ENCODE results near the gene EVX1. TPM values are rescaled to one million over a fixed set of nuclear protein-coding genes. Genes with fewer than 3 reads are reported as not detected.

The EVX1 gene
- total RNA-seq, 1 donor from 2014 or later = not detected

GRCh38 chr7:27229448-27229847 is 13.2 kb upstream of the EVX1 start:
- no peak for DNase-seq (ENCODE audit: low read depth in 2 of 2)

- peak in 1 of 2 donors; percentile 41 for DNase-seq (ENCODE audit: low read depth in 2 of 2)
Measured at GRCh38 chr7:27235387-27236311, 7.0 kb upstream of the EVX1 start.

- no peak for DNase-seq (ENCODE audit: low read depth in 2 of 2)
Measured at GRCh38 chr7:27237735-27238334, 4.8 kb upstream of the EVX1 start.

- no peak for DNase-seq (ENCODE audit: low read depth in 2 of 2)
Measured at GRCh38 chr7:27238979-27239386, 3.6 kb upstream of the EVX1 start.

DNA sequence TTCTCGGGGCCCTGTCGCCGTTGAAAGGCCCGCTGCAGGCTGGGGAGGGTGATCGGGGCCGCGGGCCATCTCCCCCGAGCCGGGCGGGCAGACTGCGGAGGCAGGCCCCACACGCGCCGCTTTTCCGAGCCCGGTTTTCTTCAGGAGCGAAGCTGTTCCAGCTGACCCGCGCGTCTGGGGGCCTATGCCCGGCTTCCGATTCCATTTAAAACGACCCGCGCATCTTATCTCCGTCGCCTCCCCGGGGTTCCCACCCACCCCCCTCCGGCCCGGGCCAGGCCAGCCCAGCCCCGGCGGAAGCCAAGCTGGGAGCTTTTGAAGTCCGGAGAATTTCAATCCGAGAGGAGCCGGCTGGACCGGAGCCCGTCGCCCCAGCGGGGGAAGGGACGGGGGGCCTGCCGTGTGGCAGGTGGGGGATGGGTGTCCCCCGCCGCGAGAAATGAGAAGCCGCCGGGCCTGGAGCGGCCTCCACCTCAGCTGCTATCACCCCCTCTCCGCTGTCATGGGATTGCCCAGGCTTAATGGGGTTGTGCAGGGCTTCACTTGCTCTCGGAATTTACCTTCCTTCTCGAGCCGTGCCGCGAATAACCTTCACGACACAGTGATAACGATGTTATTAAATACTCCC is 3.1 kb upstream of the EVX1 start:
- no peak for DNase-seq (ENCODE audit: low read depth in 2 of 2)

DNA sequence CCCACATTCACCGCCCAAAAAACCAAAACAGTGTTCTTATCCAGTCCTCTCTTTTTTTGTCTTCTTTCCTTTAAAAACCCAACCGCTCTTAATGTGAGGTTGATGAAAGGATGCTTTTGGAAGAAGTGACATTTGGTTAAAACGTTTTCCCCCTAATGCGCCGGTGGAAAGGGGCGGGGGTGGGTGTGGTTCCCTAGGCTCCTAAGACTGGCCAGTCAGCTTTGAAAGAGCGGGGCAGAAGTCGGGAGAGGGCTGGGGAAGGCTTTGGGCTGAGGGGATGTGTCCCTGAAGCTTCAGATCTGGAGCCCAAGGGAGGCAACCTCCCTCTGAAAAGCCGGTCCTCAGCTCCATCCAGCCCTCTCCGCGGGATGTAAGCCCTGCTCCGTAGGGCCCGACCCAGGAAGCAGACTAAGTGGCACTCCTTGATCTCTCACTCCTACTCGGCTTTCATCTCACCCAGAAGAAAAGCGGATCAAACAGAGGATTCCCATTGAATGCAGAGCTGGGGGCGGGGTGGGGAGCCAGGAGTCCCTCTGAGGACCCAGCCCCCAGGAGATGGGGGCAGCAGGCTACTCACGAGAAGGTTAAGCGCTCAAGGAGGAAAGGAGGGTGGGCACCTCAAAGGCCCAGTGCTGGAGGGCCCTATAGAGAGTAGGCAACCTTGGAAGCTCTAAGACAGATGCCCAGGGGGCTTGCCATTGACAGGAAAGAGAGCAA is 2.4 kb upstream of the EVX1 start:
- no peak for DNase-seq (ENCODE audit: low read depth in 2 of 2)

GRCh38 chr7:27241189-27242056 is 1.2 kb upstream of the EVX1 start:
- DNase-seq (ENCODE audit: low read depth in 2 of 2) = no peak

DNA sequence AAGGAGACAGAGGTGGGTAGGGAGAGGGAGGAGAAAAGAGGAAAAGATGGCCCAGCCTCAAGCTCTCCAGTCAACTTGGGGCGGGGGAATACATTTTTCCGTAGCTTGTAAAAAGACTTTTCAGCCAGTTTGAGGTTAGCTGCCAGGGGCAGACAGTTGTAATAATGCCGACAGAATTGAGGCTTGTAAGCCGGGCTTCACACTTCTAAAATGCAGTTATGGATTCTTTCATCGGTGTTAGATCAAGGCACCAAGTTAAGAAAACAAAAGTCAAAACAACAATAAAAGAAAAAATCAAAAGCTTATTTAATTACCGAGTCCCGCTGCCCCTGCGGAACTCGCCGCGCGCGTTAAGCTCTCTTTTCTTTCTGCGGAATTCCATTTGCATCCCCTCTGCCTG is 448 bp upstream of the EVX1 start:
- no peak for DNase-seq (ENCODE audit: low read depth in 2 of 2)

GRCh38 chr7:27243340-27244163 is 950 bp downstream of the EVX1 start:
- DNase-seq (ENCODE audit: low read depth in 2 of 2) = no peak

DNA sequence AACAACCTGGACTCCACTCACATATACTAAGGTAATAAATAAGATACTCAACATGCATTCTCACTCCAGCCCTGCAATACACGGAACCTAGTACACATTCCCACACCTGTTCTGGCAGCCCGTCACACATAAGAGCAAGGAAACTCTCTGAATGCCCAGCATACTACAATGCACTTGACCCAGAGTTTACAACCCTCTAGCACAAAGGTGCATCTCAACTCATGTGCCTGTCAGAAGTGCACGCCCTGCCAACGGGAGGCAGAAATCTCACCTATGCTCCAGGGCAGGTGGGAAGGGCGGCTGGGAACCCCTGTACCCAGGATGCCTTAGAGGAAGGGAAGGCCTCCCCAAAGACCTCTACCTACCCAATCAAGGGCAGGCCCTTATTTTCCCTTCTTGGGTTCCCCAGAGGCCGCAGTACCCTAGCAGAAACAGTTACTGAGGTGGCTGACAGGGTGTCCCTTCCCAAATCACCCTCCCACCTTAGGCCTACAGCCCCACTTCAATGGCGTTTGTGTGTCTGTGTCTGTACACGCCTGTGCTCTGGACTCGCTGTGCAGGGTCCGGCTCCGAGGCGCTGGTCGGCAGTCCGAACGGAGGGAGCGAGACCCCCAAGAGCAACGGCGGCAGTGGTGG is 2.0 kb downstream of the EVX1 start:
- no peak for DNase-seq (ENCODE audit: low read depth in 2 of 2)

- no peak for DNase-seq (ENCODE audit: low read depth in 2 of 2)
Measured at GRCh38 chr7:27245124-27245797, 2.7 kb downstream of the EVX1 start.

DNA sequence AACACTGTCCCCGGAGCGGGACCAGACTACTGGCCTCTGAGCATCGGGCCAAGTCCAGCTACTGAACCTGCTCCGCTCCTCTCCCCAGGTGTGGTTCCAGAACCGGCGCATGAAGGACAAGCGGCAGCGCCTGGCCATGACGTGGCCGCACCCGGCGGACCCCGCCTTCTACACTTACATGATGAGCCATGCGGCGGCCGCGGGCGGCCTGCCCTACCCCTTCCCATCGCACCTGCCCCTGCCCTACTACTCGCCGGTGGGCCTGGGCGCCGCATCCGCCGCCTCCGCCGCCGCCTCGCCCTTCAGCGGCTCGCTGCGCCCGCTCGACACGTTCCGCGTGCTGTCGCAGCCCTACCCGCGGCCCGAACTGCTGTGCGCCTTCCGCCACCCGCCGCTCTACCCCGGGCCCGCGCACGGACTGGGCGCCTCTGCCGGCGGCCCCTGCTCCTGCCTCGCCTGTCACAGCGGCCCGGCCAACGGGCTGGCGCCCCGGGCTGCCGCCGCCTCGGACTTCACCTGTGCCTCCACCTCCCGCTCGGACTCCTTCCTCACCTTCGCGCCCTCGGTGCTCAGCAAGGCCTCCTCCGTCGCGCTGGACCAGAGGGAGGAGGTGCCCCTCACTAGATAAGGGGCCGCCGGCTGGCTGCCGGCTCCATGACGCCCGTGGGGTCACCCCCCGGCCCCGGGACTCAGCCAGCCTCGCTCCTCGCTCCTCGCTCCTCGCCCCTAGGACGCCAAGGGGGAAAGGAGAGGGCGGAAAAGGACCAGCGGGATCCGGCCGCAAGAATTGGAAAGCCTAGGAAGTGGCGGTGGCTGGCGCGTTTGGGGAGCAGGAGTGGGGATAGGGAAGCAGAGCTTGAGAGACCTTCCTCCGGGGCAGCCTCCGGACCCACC is 3.4 kb downstream of the EVX1 start:
- DNase-seq (ENCODE audit: low read depth in 2 of 2) = no peak

- no peak for DNase-seq (ENCODE audit: low read depth in 2 of 2)
Measured at GRCh38 chr7:27247000-27247399, 4.4 kb downstream of the EVX1 start.

DNA sequence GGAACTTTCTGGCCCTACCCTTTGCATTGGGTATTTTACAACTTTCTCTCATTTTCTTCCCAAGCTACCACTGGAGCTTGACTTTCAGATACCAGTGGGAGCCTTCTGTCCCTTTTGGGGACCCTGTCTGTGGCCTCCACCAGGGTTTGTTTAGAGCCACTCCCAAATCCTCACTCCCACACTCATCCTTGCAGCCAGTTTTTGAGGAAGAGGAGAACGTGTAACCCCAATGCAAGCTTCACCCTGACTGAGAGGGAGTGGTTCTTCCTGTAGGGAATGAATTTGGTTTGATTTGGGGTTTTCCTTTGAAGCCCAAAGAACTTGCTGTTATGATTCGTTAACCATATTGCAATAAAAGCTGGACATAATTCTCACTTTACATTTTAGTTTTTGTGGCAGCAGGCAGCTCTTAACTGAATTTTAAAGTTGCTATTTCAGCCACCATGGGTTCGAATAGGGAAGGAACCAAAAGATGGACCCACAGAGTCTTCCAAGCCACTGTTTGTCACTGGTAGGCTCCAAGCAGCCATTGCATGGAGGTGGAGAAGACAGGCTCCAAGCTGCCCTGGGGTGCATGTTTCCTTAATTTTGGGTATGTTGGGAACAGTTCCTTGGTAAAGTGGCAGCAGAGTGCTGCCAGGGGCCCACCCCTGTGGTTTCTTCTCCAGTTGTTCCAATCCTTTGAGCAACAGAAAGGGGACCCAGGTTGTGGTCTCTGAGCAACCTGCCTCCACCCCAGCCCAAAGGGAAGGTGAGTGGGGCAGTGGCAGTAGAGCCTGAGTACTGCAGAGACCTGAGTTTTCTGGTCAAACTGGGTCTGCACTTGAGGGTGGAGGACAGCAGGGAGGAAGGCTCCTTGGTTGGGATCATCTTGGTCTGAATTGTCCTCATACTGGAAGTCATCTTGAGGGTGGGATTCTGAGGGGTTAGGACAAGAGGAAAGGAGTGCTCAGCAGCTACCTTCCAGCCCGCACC is 5.1 kb downstream of the EVX1 start:
- DNase-seq (ENCODE audit: low read depth in 2 of 2) = no peak

DNA sequence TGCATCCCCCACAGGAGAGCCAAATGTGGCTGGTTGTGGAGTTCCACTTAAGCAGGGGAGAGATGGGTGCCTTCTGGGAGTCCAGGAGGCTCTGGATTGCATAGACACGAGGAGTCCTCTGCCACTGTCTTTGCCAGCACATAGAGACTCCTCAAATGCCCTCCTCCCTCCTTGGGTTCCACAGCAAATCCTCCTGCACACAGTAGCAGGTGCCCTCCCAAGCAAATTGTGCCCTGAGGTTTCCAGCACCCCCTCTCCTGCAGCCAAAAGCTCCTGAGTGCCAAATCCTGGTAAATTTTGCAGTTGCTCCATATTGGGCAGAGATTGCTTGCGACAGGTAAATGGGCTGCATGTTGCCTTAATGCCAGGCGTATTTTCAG is 5.8 kb downstream of the EVX1 start:
- DNase-seq (ENCODE audit: low read depth in 2 of 2) = no peak

- no peak for DNase-seq (ENCODE audit: low read depth in 2 of 2)
Measured at GRCh38 chr7:27248911-27249723, 6.5 kb downstream of the EVX1 start.
